GM12892 (cell line): Measurements from ENCODE around the gene DHRS13.

ENCODE experiments used
- POLR2A ChIP-seq: IDR thresholded peaks from 2 replicates; pipeline ENCODE4 v1.6.1; 2011; ENCODE audit warnings: low read depth, low read length, control low read depth
- POLR2AphosphoS5 ChIP-seq: IDR thresholded peaks from 2 replicates; pipeline ENCODE4 v1.6.1; 2011; ENCODE audit warnings: low read depth, low read length, control low read depth
- TAF1 ChIP-seq: IDR thresholded peaks from 2 replicates; pipeline ENCODE4 v1.6.1; 2011; ENCODE audit warnings: low read depth, mild to moderate bottlenecking, control low read depth, low read length, borderline replicate concordance

GRCh38 chr17:28899212-28899815 lies 3.6 kb downstream of the DHRS13 start:
- TF ChIP-seq POLR2AphosphoS5 (no peak), POLR2A (no peak), TAF1 (no peak)
